ENCODE data around the gene PPOX. TPM values are rescaled to one million over a fixed set of nuclear protein-coding genes. Genes with fewer than 3 reads are reported as not detected.

PPOX gene
- polyA plus RNA-seq, 1 donor, result 18.2 TPM

GRCh38 chr1:161220002-161220401 lies 53.8 kb downstream of the PPOX start:
- DNase-seq (ENCODE audit: low read depth), result no peak

Other genes with a start within 250 kb of the PPOX start
- gene ITLN2, start 211.6 kb upstream of the PPOX start, polyA plus RNA-seq (ENCODE audit: insufficient read length), result not detected
- 11.4 TPM for gene F11R, start 145.3 kb upstream of the PPOX start, polyA plus RNA-seq (ENCODE audit: insufficient read length)
- 23.6 TPM for gene TSTD1, start 127.5 kb upstream of the PPOX start, polyA plus RNA-seq (ENCODE audit: insufficient read length)
- gene USF1, start 120.4 kb upstream of the PPOX start, polyA plus RNA-seq (ENCODE audit: insufficient read length), result 33.5 TPM
- gene ARHGAP30, start 96.5 kb upstream of the PPOX start, polyA plus RNA-seq (ENCODE audit: insufficient read length), result 2.4 TPM
- gene NECTIN4, start 76.9 kb upstream of the PPOX start, polyA plus RNA-seq (ENCODE audit: insufficient read length), result 0.09 TPM
- gene KLHDC9, start 68.1 kb upstream of the PPOX start, polyA plus RNA-seq (ENCODE audit: insufficient read length), result 0.57 TPM
- gene PFDN2, start 48.4 kb upstream of the PPOX start, polyA plus RNA-seq (ENCODE audit: insufficient read length), result 68.4 TPM
- 32.7 TPM for gene NIT1, start 48.3 kb upstream of the PPOX start, polyA plus RNA-seq (ENCODE audit: insufficient read length)
- gene DEDD, start 33.8 kb upstream of the PPOX start, polyA plus RNA-seq (ENCODE audit: insufficient read length), result 47.1 TPM
- gene UFC1, start 12.4 kb upstream of the PPOX start, polyA plus RNA-seq (ENCODE audit: insufficient read length), result 98.9 TPM
- gene USP21, start 6.9 kb upstream of the PPOX start, polyA plus RNA-seq (ENCODE audit: insufficient read length), result 26.6 TPM
- 22.2 TPM for gene B4GALT3, start 11.1 kb downstream of the PPOX start, polyA plus RNA-seq (ENCODE audit: insufficient read length)
- 11.8 TPM for gene ADAMTS4, start 32.6 kb downstream of the PPOX start, polyA plus RNA-seq (ENCODE audit: insufficient read length)
- 142 TPM for gene NDUFS2, start 35.9 kb downstream of the PPOX start, polyA plus RNA-seq (ENCODE audit: insufficient read length)
- gene FCER1G, start 48.9 kb downstream of the PPOX start, polyA plus RNA-seq (ENCODE audit: insufficient read length), result 13.2 TPM
- not detected for gene APOA2, start 57.2 kb downstream of the PPOX start, polyA plus RNA-seq (ENCODE audit: insufficient read length)
- gene TOMM40L, start 59.6 kb downstream of the PPOX start, polyA plus RNA-seq (ENCODE audit: insufficient read length), result 9.8 TPM
- gene NR1I3, start 71.8 kb downstream of the PPOX start, polyA plus RNA-seq (ENCODE audit: insufficient read length), result 0.83 TPM
- gene PCP4L1, start 92.3 kb downstream of the PPOX start, polyA plus RNA-seq (ENCODE audit: insufficient read length), result 0.38 TPM
- 12.5 TPM for gene MPZ, start 143.5 kb downstream of the PPOX start, polyA plus RNA-seq (ENCODE audit: insufficient read length)
- 117 TPM for gene SDHC, start 148.0 kb downstream of the PPOX start, polyA plus RNA-seq (ENCODE audit: insufficient read length)
- 1.8 TPM for gene CFAP126, start 201.4 kb downstream of the PPOX start, polyA plus RNA-seq (ENCODE audit: insufficient read length)

Data from forelimb muscle (tissue), 1 donor.